GM19035 (cell line): ENCODE results near the gene KIF6.
"Not testable (repeated sequence)": the region's sequence is repeated elsewhere in the genome, so short reads cannot be mapped to it uniquely, and the experiment has no call there.

ENCODE experiments used
- ATAC-seq: cut with Tn5 transposase; IDR thresholded peaks from one replicate; pipeline ENCODE4 v1.9.1; 2021; ENCODE audit not compliant: unreplicated experiment

KIF6 gene

GRCh38 chr6:39509831-39510230, 215.4 kb downstream of the KIF6 start:
- not testable (repeated sequence) for ATAC-seq

DNA sequence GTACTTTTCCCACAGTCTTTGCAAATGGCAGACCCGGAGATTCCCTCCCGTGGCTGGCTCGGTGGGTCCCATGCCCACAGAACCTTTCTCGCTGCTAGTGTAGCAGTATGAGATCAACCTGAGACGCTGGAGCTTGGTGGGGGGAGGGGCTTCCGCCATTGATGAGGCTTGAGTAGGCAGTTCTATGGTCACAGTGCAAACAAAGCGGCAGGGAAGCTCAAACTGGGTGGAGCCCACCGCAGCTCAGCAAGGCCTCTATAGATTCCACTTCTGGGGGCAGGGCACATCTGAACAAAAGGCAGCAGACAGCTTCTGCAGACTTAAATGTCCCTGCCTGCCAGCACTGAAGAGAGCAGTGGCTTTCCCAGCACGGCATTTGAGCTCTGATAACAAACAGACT, 216.7 kb downstream of the KIF6 start:
- ATAC-seq: no peak

DNA sequence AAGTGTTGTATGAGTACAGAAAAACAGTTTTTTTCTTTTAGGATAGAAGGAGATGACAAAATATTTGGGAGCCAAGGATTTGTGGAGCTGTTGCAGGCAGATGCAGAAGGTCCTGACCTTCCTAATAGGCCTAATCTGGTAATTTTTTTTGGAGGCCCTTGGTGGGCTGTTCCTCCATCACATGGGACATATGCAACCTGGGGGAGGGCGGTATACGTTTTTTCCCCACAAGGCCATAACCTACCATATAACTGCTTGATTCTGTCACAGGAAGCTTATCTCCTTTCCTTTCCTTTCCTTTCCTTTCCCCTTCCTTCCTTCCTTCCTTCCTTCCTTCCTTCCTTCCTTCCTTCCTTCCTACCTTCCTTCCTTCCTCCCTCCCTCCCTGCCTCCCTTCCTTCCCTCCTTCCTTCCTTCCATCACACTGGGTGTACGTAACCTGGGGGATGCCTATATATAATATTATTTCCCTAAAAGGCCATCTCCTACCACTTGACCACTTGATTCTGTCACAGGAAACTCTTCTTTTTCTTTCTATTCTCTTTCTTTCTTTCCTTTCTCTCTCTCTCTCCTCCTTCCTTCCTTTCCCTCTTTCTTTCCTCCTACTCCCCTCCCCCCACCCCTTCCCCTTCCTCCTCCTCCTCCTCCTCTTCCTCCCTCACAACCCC, 217.7 kb downstream of the KIF6 start:
- ATAC-seq: no peak

DNA sequence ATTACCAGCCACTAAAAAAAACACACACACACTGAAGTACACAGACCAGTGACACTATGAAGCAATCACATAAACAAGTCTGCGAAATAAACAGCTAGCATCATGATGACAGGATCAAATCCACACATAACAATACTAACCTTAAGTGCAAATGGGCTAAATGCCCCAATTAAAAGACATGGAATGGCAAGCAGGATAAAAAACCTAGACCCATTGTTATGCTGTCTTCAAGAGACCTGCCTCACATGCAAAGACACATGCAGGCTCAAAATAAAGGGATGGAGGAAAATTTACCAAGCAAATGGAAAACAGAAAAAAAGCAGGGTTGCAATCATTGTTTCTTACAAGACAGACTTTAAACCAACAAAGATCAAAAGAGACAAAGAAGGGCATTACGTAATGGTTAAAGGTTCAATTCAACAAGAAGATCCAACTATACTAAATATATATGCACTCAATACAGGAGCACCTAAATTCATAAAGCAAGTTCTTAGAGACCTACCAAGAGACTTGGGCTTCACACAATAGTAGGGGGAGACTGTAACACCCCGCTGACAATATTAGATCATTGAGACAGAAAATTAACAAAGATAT, 222.7 kb downstream of the KIF6 start:
- ATAC-seq: not testable (repeated sequence)

GRCh38 chr6:39499053-39499452, 226.2 kb downstream of the KIF6 start:
- ATAC-seq: no peak

DNA sequence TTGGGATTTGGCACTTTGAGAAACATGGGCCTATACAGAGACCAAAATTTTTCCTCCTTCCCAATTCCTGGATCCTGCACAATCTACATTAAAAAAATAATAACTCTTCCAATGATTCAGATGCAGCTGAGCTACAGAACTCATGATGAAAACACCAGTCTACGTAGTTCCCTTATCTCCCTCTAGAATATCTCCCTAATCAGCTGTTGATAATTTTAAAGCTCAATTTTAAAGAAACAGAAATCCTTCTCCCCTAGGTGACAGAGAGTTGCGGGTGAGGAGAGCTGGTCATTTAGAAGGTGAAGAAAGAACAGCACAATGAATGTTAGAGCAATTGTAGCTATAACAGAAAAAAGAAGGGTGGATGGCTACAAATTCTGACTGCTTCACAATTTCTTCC, 227.1 kb downstream of the KIF6 start:
- ATAC-seq: no peak

GRCh38 chr6:39496915-39497314, 228.3 kb downstream of the KIF6 start:
- ATAC-seq: no peak

- no peak for ATAC-seq
These were observed 228.8 kb downstream of the KIF6 start for GRCh38 chr6:39496456-39496855.

- ATAC-seq: no peak
These were observed 229.6 kb downstream of the KIF6 start for GRCh38 chr6:39495640-39496039.

GRCh38 chr6:39494998-39495397, 230.2 kb downstream of the KIF6 start:
- no peak for ATAC-seq

GRCh38 chr6:39493777-39494176, 231.4 kb downstream of the KIF6 start:
- ATAC-seq: no peak

GRCh38 chr6:39493174-39493573, 232.0 kb downstream of the KIF6 start:
- ATAC-seq: no peak

- ATAC-seq: no peak
These were observed 235.1 kb downstream of the KIF6 start for GRCh38 chr6:39490108-39490507.

GRCh38 chr6:39488255-39488879, 236.8 kb downstream of the KIF6 start:
- no peak for ATAC-seq

DNA sequence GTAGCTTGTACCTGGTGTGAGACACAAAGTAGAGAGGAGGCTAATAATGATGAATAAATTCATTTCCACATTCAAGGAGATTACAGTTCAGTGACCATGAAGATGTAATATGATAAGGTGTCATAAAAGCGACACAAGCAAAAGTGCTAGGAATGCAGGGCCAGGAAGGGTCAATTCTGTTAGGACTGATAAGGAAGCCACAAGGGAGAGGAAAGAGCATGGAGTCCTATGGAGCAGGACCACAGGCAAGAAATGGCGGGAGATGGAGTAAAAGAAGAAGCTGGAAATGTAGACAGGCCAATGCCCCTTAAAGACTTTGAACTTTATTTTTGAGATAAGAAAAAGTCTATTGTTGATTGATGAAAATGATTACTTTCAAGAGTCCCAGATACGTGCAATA, 240.9 kb downstream of the KIF6 start:
- ATAC-seq: no peak

- ATAC-seq: not testable (repeated sequence)
These were observed 245.4 kb downstream of the KIF6 start for GRCh38 chr6:39479819-39480218.

GRCh38 chr6:39476670-39477069, 248.5 kb downstream of the KIF6 start:
- ATAC-seq: no peak

DNA sequence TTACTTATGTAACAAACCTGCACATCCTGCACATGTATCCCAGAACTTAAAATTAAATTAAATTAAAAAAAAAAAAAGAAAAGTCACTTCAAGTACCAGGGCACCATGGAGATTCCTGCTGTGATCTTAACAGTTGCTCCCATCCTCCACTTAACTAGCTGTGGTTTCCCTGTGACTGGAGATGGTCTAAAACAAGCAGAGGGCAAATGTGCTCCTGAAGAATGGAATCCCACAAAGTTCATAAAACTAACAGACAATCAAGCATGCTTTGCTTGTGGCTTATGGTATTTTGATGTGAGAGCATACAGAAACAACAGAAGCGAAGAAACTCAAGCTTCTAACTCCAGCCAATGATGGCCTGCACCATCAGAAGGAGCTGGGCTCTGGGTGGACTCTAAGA, 249.1 kb downstream of the KIF6 start:
- ATAC-seq: no peak

- no peak for ATAC-seq
These were observed 253.1 kb downstream of the KIF6 start for GRCh38 chr6:39471954-39472659.

DNA sequence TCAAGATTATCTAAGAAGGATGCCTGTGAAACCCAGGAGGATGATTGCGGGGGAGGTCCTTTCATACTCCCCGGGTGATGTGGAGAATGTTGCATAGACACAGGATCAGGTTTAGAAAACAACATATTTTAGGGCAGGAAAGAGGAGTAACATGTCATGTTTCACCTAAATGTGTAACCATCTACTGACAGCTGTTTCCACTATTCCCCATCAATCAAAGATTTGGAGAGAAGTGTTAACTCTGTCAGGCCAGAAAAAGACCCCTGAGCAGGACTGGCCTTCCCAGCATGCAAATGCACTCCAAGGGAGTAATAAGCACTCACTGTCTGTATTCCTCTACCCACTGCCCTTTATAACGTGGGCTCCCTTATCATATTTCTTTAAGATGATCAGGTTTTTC, 254.7 kb downstream of the KIF6 start:
- ATAC-seq: no peak

GRCh38 chr6:39468385-39468784, 256.8 kb downstream of the KIF6 start:
- ATAC-seq: no peak

DNA sequence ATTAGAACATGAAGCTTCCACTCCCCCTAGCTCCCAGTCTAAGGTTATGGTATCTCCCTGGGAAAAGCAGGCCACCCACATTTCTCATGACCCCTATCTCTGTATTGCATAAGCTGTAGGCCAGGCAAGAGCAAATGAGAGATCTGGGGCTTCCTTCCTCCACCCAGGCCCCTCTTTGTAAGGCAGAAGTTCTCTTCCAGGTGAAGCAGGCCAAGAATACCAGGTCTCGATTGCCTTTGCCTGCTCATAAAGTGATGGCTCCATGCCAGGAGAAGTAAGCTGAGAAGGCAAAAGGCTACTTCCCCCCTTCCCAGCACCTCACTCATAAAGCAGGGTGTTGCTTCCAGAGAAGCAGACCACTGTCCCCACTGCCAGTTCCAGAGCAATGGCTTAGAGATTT, 258.6 kb downstream of the KIF6 start:
- no peak for ATAC-seq
